Measurements from ENCODE around the gene PIR. TPM values are rescaled to one million over a fixed set of nuclear protein-coding genes. Genes with fewer than 3 reads are reported as not detected.

PIR gene
- total RNA-seq, 2 experiments from 2014 or later, result 1.9 to 3.5 TPM

GRCh38 chrX:15438332-15438731 is 54.8 kb downstream of the PIR start:
- intact Hi-C loops (cut with micrococcal nuclease; ENCODE audit: unreplicated experiment), result no loop called here
- Histone ChIP-seq H3K9me2 (ENCODE audit: insufficient read depth, low read length) (no peaks in the 10 kb centered on the region), H3K4me1 (ENCODE audit: insufficient read depth, low read length, poor library complexity, severe bottlenecking) (no peaks in the 10 kb centered on the region), H3K9me3 (ENCODE audit: low read length) (no peaks in the 10 kb centered on the region), H3K27ac (ENCODE audit: low read depth, low read length, poor library complexity, severe bottlenecking) (no peak overlapping the region), H3K4me3 (ENCODE audit: low read depth, low read length, poor library complexity, severe bottlenecking) (no peak overlapping the region), H3K79me2 (ENCODE audit: insufficient read depth, low read depth, low read length) (no peaks in the 10 kb centered on the region), H3K4me2 (ENCODE audit: low read length) (no peak overlapping the region), H2AFZ (ENCODE audit: low read length) (no peak overlapping the region), H4K20me1 (ENCODE audit: insufficient read depth, low read length) (no peaks in the 10 kb centered on the region), H3K36me3 (ENCODE audit: insufficient read depth, low read length) (no peaks in the 10 kb centered on the region)
- BruUV-seq (replicated peaks), result no TSS peak
- CTCF ChIA-PET (ENCODE audit: unreplicated experiment), result no interaction called here
- POLR2A ChIA-PET, result no interaction called here
- DNase-seq (ENCODE audit: low spot score), result no peak
- TF ChIP-seq CTCF (conservative IDR thresholded peaks at IDR 0.05; ENCODE audit: low read length) (no peak), EZH2phosphoT487 (IDR thresholded peaks at IDR 0.05; ENCODE audit: borderline replicate concordance, low read depth, low read length) (no peak)

- no peaks in the 10 kb centered on the region for H3K9me2 ChIP-seq (ENCODE audit: insufficient read depth, low read length)
- BruUV-seq (replicated peaks), result no TSS peak
- H4K20me1 ChIP-seq (ENCODE audit: insufficient read depth, low read length), result no peaks in the 10 kb centered on the region
- TF ChIP-seq EZH2phosphoT487 (IDR thresholded peaks at IDR 0.05; ENCODE audit: borderline replicate concordance, low read depth, low read length) (no peak), CTCF (conservative IDR thresholded peaks at IDR 0.05; ENCODE audit: low read length) (no peak)
- no peak overlapping the region for H3K27ac ChIP-seq (ENCODE audit: low read depth, low read length, poor library complexity, severe bottlenecking)
- POLR2A ChIA-PET, result interaction anchor here (1.4 kb wide), 2 partner anchors 14 to 15 kb away, joined by 3 to 4 read pairs; no protein-coding TSS in a partner anchor
- no peak overlapping the region for H3K4me3 ChIP-seq (ENCODE audit: low read depth, low read length, poor library complexity, severe bottlenecking)
- H3K9me3 ChIP-seq (ENCODE audit: low read length), result no peaks in the 10 kb centered on the region
- no peak overlapping the region for H2AFZ ChIP-seq (ENCODE audit: low read length)
- no peaks in the 10 kb centered on the region for H3K36me3 ChIP-seq (ENCODE audit: insufficient read depth, low read length)
- intact Hi-C loops (cut with micrococcal nuclease; ENCODE audit: unreplicated experiment), result no loop called here
- no peaks in the 10 kb centered on the region for H3K79me2 ChIP-seq (ENCODE audit: insufficient read depth, low read depth, low read length)
- H3K4me2 ChIP-seq (ENCODE audit: low read length), result no peak overlapping the region
- no peak for DNase-seq (ENCODE audit: low spot score)
- no peaks in the 10 kb centered on the region for H3K4me1 ChIP-seq (ENCODE audit: insufficient read depth, low read length, poor library complexity, severe bottlenecking)
- CTCF ChIA-PET (ENCODE audit: unreplicated experiment), result no interaction called here
Measured at GRCh38 chrX:15437724-15438123, 55.4 kb downstream of the PIR start.

- CTCF ChIA-PET (ENCODE audit: unreplicated experiment), result no interaction called here
- intact Hi-C loops (cut with micrococcal nuclease; ENCODE audit: unreplicated experiment), result no loop called here
Measured at GRCh38 chrX:15435836-15436619, 57.1 kb downstream of the PIR start.

More at GRCh38 chrX:15435836-15436619, 57.1 kb downstream of the PIR start:
- no TSS peak for BruUV-seq (replicated peaks)
- Histone ChIP-seq H3K79me2 (ENCODE audit: insufficient read depth, low read depth, low read length) (no peaks in the 10 kb centered on the region), H3K9me2 (ENCODE audit: insufficient read depth, low read length) (no peaks in the 10 kb centered on the region), H3K4me3 (ENCODE audit: low read depth, low read length, poor library complexity, severe bottlenecking) (no peak overlapping the region), H3K36me3 (ENCODE audit: insufficient read depth, low read length) (no peaks in the 10 kb centered on the region), H3K4me2 (ENCODE audit: low read length) (no peak overlapping the region), H3K4me1 (ENCODE audit: insufficient read depth, low read length, poor library complexity, severe bottlenecking) (no peaks in the 10 kb centered on the region), H3K9me3 (ENCODE audit: low read length) (no peaks in the 10 kb centered on the region), H4K20me1 (ENCODE audit: insufficient read depth, low read length) (no peaks in the 10 kb centered on the region), H2AFZ (ENCODE audit: low read length) (no peak overlapping the region), H3K27ac (ENCODE audit: low read depth, low read length, poor library complexity, severe bottlenecking) (no peak overlapping the region)
- DNase-seq (ENCODE audit: low spot score), result no peak
- TF ChIP-seq CTCF (conservative IDR thresholded peaks at IDR 0.05; ENCODE audit: low read length) (no peak), EZH2phosphoT487 (IDR thresholded peaks at IDR 0.05; ENCODE audit: borderline replicate concordance, low read depth, low read length) (no peak)
- POLR2A ChIA-PET, result interaction anchor here (0.7 to 1.4 kb wide), 2 partner anchors 17 to 65 kb away, joined by 3 read pairs; no protein-coding TSS in a partner anchor
